COR-L47 (cell line): ENCODE results near the gene SNAP47.
"Not testable (repeated sequence)": the region's sequence is repeated elsewhere in the genome, so short reads cannot be mapped to it uniquely, and the experiment has no call there.

Experiments used
- DNase-seq: peaks from one replicate; lab custom pipeline; 2025; lab: John Stamatoyannopoulos, UW

Gene SNAP47

GRCh38 chr1:227734856-227735538 is at the start of gene SNAP47, which contains the start of gene JMJD4:
TSS of gene SNAP47 (plus strand) at chr1:227735435. CDS start at chr1:227747737, 12,302 bp downstream.
TSS of gene JMJD4 (minus strand) at chr1:227735302. CDS start at chr1:227735273, 29 bp downstream.
- peak; percentile 85 for DNase-seq

- no peak for DNase-seq
These were observed 49.4 kb upstream of the SNAP47 start for GRCh38 chr1:227685807-227686206.

GRCh38 chr1:227697321-227697864 is 37.8 kb upstream of the SNAP47 start:
- DNase-seq: no peak

- not testable (repeated sequence) for DNase-seq
These were observed 33.6 kb upstream of the SNAP47 start for GRCh38 chr1:227701631-227702030.

- no peak for DNase-seq
These were observed 27.4 kb upstream of the SNAP47 start for GRCh38 chr1:227707846-227708245.

- no peak for DNase-seq
These were observed 25.8 kb upstream of the SNAP47 start for GRCh38 chr1:227709451-227709850.

- not testable (repeated sequence) for DNase-seq
These were observed 24.8 kb upstream of the SNAP47 start for GRCh38 chr1:227710474-227710873.

GRCh38 chr1:227712648-227713047 is 22.6 kb upstream of the SNAP47 start:
- DNase-seq: no peak

- no peak for DNase-seq
These were observed 16.3 kb upstream of the SNAP47 start for GRCh38 chr1:227718932-227719331.

- DNase-seq: no peak
These were observed 11.8 kb upstream of the SNAP47 start for GRCh38 chr1:227723474-227723873.

- DNase-seq: no peak
These were observed 10.2 kb upstream of the SNAP47 start for GRCh38 chr1:227725046-227725445.

GRCh38 chr1:227726318-227726717 is 8.9 kb upstream of the SNAP47 start:
- no peak for DNase-seq

GRCh38 chr1:227726924-227727599 is 8.2 kb upstream of the SNAP47 start:
- DNase-seq: no peak

GRCh38 chr1:227728059-227728891 is 7.0 kb upstream of the SNAP47 start:
- peak; percentile 48 for DNase-seq

- no peak for DNase-seq
These were observed 6.4 kb upstream of the SNAP47 start for GRCh38 chr1:227728892-227729143.

- no peak for DNase-seq
These were observed 5.9 kb upstream of the SNAP47 start for GRCh38 chr1:227729144-227729880.

- no peak for DNase-seq
These were observed 5.2 kb upstream of the SNAP47 start for GRCh38 chr1:227729881-227730629.

- DNase-seq: no peak
These were observed 4.5 kb upstream of the SNAP47 start for GRCh38 chr1:227730630-227731151.

GRCh38 chr1:227731241-227731677 is 4.0 kb upstream of the SNAP47 start:
- DNase-seq: no peak

GRCh38 chr1:227731696-227732585 is 3.3 kb upstream of the SNAP47 start:
- no peak for DNase-seq
